Lung (tissue), 12 donors: ENCODE measurements around the gene CHMP2B. TPM values are rescaled to one million over a fixed set of nuclear protein-coding genes. Genes with fewer than 3 reads are reported as not detected.
A peak's percentile ranks its signal among the peaks of the same experiment; 100 is the strongest.

ENCODE experiments used
- ATAC-seq: fragments of 200-7000 bp; cut with Tn5 transposase; one replicate; pipeline ENCODE4 v1.9.1; 2020; ENCODE audit warnings: moderate number of reproducible peaks; ENCODE audit not compliant: insufficient read depth, low FRiP score
- DNase-seq, 3 donors: peaks; one replicate each; pipeline ENCODE4 v3.0.0-alpha.2; 2013 to 2017
- H3K27ac ChIP-seq, 2 donors: one replicate each; pipeline ENCODE4 v1.5.1; 2013; ENCODE audit warnings: mild to moderate bottlenecking in 2 of 2, moderate library complexity in 2 of 2, control low read depth in 1 of 2, inconsistent platforms in 1 of 2, low read depth in 1 of 2, low read length in 1 of 2
- H3K27me3 ChIP-seq, 3 donors: one replicate each; pipeline ENCODE4 v1.5.1; 2013; ENCODE audit warnings: low read length in 2 of 3; ENCODE audit not compliant: control insufficient read depth in 3 of 3, insufficient read depth in 3 of 3
- H3K36me3 ChIP-seq, 4 donors: one replicate each; pipeline ENCODE4 v1.5.1; 2013; ENCODE audit warnings: low read length in 4 of 4, mild to moderate bottlenecking in 1 of 4, moderate library complexity in 1 of 4; ENCODE audit not compliant: control insufficient read depth in 4 of 4, insufficient read depth in 4 of 4
- H3K4me1 ChIP-seq, 5 donors: one replicate each; pipeline ENCODE4 v1.5.1; 2013; ENCODE audit warnings: low read length in 5 of 5, mild to moderate bottlenecking in 2 of 5, moderate library complexity in 1 of 5; ENCODE audit not compliant: control insufficient read depth in 5 of 5, insufficient read depth in 5 of 5
- H3K4me3 ChIP-seq: one replicate; pipeline ENCODE4 v1.5.1; 2013; ENCODE audit warnings: mild to moderate bottlenecking, control low read depth, moderate library complexity
- H3K9ac ChIP-seq, 2 donors: one replicate each; pipeline ENCODE4 v1.5.1; 2013; ENCODE audit warnings: low read length in 2 of 2, control low read depth in 1 of 2; ENCODE audit not compliant: insufficient read depth in 1 of 2
- H3K9me3 ChIP-seq, 4 donors: one replicate each; pipeline ENCODE4 v1.5.1; 2013; ENCODE audit warnings: low read length in 3 of 4, mild to moderate bottlenecking in 1 of 4, moderate library complexity in 1 of 4; ENCODE audit not compliant: control insufficient read depth in 4 of 4, insufficient read depth in 3 of 4
- CTCF ChIP-seq: IDR thresholded peaks from 2 replicates; pipeline ENCODE4 v1.5.1; 2012; ENCODE audit warnings: mild to moderate bottlenecking; ENCODE audit errors: control extremely low read depth, extremely low read depth
- WGBS, 2 donors: extraction: QIAGEN DNeasy Blood & Tissue Kit; methylation state at CpG; one replicate each; pipeline ENCODE4 v1.1.7; 2013; 5-methylcytosine and 5-hydroxymethylcytosine counted together
- polyA plus RNA-seq, 2 donors: library from polyadenylated mRNA; stranded (reverse); fragments of 200-250 nt; gene quantifications; one replicate each; pipeline ENCODE4 v1.2.1, GENCODE V29; 2013
- total RNA-seq, 2 donors: library from RNA; depleted of rRNA in 1 of 2; stranded (reverse); fragments of >200 nt in 1 of 2; gene quantifications; one replicate each; pipeline ENCODE4 v1.2.1, GENCODE V29; 2014 to 2021
- donor health status: control.
- donor health status: control.
- donor health status: Bipolar disorder and iron deficiency.
- donor health status: healthy.
- donor health status: DM: yes; HTN: yes; CAD: no.

The CHMP2B gene
- total and polyA plus RNA-seq, 4 donors: 21.9 to 45.1 (median 37.6) TPM

- H3K27me3 ChIP-seq: peaks cover 0 to 3% (median 0%) of the 10 kb centered on the region in 3 donors
- no peak overlapping the region for H3K27ac ChIP-seq
- no peak overlapping the region for H3K9ac ChIP-seq
- H3K36me3 ChIP-seq: no peaks in the 10 kb centered on the region
- no peak overlapping the region for H3K4me3 ChIP-seq
- DNase-seq: no peak
- no peaks in the 10 kb centered on the region for H3K4me1 ChIP-seq
- H3K9me3 ChIP-seq: no peaks in the 10 kb centered on the region
- no peak for TF ChIP-seq CTCF
- ATAC-seq: no peak
- WGBS, 2 donors: 87 to 92% methylated on average over 2 of the region's 2 CpGs
Measured at GRCh38 chr3:87219611-87220010, 7.5 kb upstream of the CHMP2B start.

- Histone ChIP-seq H3K27ac (no peak overlapping the region), H3K9me3 (no peaks in the 10 kb centered on the region), H3K36me3 (no peaks in the 10 kb centered on the region), H3K9ac (no peak overlapping the region), H3K27me3 (peaks cover 0 to 3% (median 0%) of the 10 kb centered on the region in 3 donors), H3K4me1 (peaks cover 0 to 18% (median 7%) of the 10 kb centered on the region in 5 donors), H3K4me3 (no peak overlapping the region)
- WGBS, 2 donors: 51 to 76% methylated on average over 5 of the region's 5 CpGs
- TF ChIP-seq CTCF: no peak
- ATAC-seq (no peak), DNase-seq (peak; percentile 29 to 64 (median 53))
Measured at GRCh38 chr3:87225659-87226058, 1.4 kb upstream of the CHMP2B start.

GRCh38 chr3:87227835-87228144, 681 bp downstream of the CHMP2B start:
- Histone ChIP-seq H3K4me3 (peak overlapping the region; percentile 72), H3K36me3 (no peaks in the 10 kb centered on the region), H3K9ac (peak overlapping the region; percentile 91 to 97), H3K27ac (peak overlapping the region; percentile 91 to 96), H3K9me3 (no peaks in the 10 kb centered on the region), H3K27me3 (no peaks in the 10 kb centered on the region), H3K4me1 (peaks cover 0 to 18% (median 7%) of the 10 kb centered on the region in 5 donors)
- no peak for TF ChIP-seq CTCF
- WGBS, 2 donors: 0 to 1% methylated on average over 3 of the region's 3 CpGs
- DNase-seq (no peak), ATAC-seq (no peak)

- Histone ChIP-seq H3K36me3 (no peaks in the 10 kb centered on the region), H3K9me3 (no peaks in the 10 kb centered on the region), H3K27me3 (no peaks in the 10 kb centered on the region), H3K4me1 (peaks cover 0 to 18% (median 7%) of the 10 kb centered on the region in 5 donors), H3K9ac (peak overlapping the region in 1 of 2 donors; percentile 91), H3K4me3 (no peak overlapping the region), H3K27ac (no peak overlapping the region)
- no peak for TF ChIP-seq CTCF
- 33 to 65% methylated on average over 1 of the region's 1 CpG for WGBS, 2 donors
- DNase-seq (peak in 2 of 3 donors; percentile 11 to 18), ATAC-seq (no peak)
Measured at GRCh38 chr3:87228316-87228715, 1.2 kb downstream of the CHMP2B start.
